ENCODE results near the gene TMCO2.

Gene TMCO2

DNA sequence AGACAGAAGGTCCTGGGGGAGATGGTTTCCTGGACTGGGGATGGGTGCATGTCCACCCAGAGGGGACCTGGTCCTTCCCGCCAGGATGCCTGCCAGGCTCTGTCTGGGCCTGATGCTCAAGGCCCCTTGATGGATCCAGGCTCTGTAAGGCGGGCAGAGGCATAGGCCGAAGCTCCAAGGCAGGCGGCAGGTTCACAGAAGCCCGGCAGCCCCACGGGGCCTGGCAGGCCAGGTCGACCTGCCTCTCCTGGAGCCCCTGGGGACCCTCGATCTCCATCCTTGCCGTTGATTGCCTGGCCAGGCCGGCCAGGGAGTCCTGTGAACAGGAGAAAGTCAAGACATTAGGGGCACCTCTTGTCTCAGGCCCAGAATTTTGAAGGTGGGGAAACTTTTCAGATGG lies 53.3 kb downstream of the TMCO2 start:
- TF ChIP-seq, protein P1, sequence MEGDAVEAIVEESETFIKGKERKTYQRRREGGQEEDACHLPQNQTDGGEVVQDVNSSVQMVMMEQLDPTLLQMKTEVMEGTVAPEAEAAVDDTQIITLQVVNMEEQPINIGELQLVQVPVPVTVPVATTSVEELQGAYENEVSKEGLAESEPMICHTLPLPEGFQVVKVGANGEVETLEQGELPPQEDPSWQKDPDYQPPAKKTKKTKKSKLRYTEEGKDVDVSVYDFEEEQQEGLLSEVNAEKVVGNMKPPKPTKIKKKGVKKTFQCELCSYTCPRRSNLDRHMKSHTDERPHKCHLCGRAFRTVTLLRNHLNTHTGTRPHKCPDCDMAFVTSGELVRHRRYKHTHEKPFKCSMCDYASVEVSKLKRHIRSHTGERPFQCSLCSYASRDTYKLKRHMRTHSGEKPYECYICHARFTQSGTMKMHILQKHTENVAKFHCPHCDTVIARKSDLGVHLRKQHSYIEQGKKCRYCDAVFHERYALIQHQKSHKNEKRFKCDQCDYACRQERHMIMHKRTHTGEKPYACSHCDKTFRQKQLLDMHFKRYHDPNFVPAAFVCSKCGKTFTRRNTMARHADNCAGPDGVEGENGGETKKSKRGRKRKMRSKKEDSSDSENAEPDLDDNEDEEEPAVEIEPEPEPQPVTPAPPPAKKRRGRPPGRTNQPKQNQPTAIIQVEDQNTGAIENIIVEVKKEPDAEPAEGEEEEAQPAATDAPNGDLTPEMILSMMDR (IDR thresholded peaks at IDR 0.05): no peak
- H3K27ac Mint-ChIP-seq: no peak overlapping the region
- no peak for DNase-seq

More for the DNA sequence above, 53.3 kb downstream of the TMCO2 start:
- H3K36me3 Mint-ChIP-seq (ENCODE audit: low read depth): peaks cover 7% of the 10 kb centered on the region
- no peak overlapping the region for H3K4me3 Mint-ChIP-seq
- H3K4me1 Mint-ChIP-seq: no peaks in the 10 kb centered on the region
- H3K27me3 Mint-ChIP-seq (ENCODE audit: low read depth, poor library complexity): no peaks in the 10 kb centered on the region
- H3K9me3 Mint-ChIP-seq: no peaks in the 10 kb centered on the region

All from nephron progenitor cell (in vitro differentiated cells).